IMR-90 (cell line): Measurements from ENCODE around the gene SLC44A5.

Experiments
- CEBPB ChIP-seq: IDR thresholded peaks from 2 replicates; pipeline ENCODE4 v1.6.1; 2012; ENCODE audit warnings: low read depth, low read length, improper control_type of control experiment
- CHD1 ChIP-seq: IDR thresholded peaks from 2 replicates; pipeline ENCODE4 v1.6.1; 2012; ENCODE audit warnings: low read depth, low read length, improper control_type of control experiment
- CTCF ChIP-seq: conservative IDR thresholded peaks from 2 replicates; pipeline ENCODE4 v1.5.1; 2012; ENCODE audit warnings: mild to moderate bottlenecking, low read depth, low read length, improper control_type of control experiment
- FOS ChIP-seq: fragments of 150-350 bp; IDR thresholded peaks from 2 replicates; pipeline ENCODE4 v1.6.1; 2016; ENCODE audit warnings: low read depth, low read length
- MAFK ChIP-seq: IDR thresholded peaks from 2 replicates; pipeline ENCODE4 v1.6.1; 2012; ENCODE audit warnings: low read depth, low read length, improper control_type of control experiment
- MAZ ChIP-seq: IDR thresholded peaks from 2 replicates; pipeline ENCODE4 v1.6.1; 2012; ENCODE audit warnings: low read depth, mild to moderate bottlenecking, low read length, improper control_type of control experiment, moderate library complexity, borderline replicate concordance
- RFX5 ChIP-seq: IDR thresholded peaks from 2 replicates; pipeline ENCODE4 v1.8.0; 2012; ENCODE audit warnings: low read depth, mild to moderate bottlenecking, low read length, moderate library complexity
- SMC3 ChIP-seq: fragments of 150-350 bp; IDR thresholded peaks from 2 replicates; pipeline ENCODE4 v1.6.1; 2016; ENCODE audit warnings: low read depth, mild to moderate bottlenecking, antibody characterized with exemption, low read length, moderate library complexity

DNA sequence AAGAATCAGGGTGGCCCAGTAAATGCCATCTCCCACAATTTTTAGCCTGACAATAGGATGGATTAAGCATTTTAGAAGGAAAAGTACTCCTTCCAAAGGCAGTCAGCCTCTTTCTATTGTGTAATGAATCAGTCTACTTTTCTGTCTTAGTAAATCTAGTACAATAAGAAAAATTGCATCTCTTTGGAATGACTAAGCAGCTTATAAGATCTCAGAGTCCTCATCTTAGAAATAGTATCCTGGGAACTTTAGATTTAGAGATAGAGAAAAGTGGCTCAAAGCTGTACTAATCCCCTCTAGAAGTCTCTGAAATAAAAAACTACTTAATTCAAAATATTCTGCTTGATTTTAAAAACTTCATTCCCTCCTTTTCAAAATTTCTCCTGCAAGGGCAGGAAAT, 81.4 kb downstream of the SLC44A5 start:
- TF ChIP-seq MAFK = no peak
- no peak for TF ChIP-seq RFX5
- TF ChIP-seq CTCF = no peak
- TF ChIP-seq MAZ = no peak
- no peak for TF ChIP-seq CEBPB
- no peak for TF ChIP-seq SMC3
- no peak for TF ChIP-seq FOS
- no peak for TF ChIP-seq CHD1
